CD4-positive, alpha-beta T cell treated with Interleukin-6 at 100 ng/mL for 8 hours (primary cell): ENCODE measurements around the gene BGN.

Experiments used
- DNase-seq: peaks from one replicate; pipeline ENCODE4 v3.0.0-alpha.2; 2020; ENCODE audit warnings: mixed read lengths, low spot score

Gene BGN

GRCh38 chrX:153494541-153495361, at the start of gene BGN:
Gene BGN, plus strand, starts transcription at chrX:153494980. Its CDS starts 9,652 bp downstream, at chrX:153504632.
- no peak for DNase-seq

DNA sequence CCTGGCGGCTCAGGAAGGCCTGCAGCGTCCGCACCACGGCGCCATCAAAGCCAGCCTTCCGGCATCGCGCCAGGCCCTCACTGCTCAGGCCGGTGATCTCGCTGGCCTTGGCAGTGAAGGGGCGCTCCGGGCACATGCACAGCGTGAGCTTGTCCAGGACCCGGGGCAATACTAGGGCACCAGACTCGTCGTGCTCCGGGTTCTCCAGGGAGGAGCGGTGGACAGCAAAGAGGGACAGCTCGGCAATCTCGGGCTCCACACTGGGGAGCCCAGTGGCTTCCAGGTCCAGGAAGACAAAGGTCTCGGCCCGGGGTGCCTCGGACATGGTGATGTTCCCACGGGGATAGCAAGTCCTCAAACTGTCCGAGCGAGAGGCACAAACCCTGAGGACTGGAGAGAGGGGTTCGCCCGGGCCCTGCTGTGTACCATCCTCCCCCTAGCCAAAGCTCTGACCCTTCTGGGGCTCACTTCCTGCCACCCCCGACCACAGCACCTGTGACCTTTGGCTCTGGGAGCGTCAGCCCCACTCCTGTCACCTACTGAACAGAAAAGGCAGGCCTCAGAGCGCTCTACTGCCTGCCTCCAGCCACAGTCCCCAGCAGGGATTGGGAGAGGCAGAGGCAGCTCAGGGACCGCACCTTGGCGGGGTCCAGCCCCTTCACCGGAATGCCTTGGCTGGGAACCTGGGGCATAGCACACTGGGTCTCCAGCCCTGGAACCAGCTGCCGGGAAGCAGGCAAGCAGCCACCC, 49.5 kb upstream of the BGN start:
- no peak for DNase-seq

- no peak for DNase-seq
Measured at GRCh38 chrX:153445856-153446635, 48.7 kb upstream of the BGN start, which contains the start of gene TREX2. Gene TREX2, minus strand, starts transcription at chrX:153446056. Its CDS starts 626 bp downstream, at chrX:153445430.

GRCh38 chrX:153446636-153446936, 48.2 kb upstream of the BGN start:
- no peak for DNase-seq

DNA sequence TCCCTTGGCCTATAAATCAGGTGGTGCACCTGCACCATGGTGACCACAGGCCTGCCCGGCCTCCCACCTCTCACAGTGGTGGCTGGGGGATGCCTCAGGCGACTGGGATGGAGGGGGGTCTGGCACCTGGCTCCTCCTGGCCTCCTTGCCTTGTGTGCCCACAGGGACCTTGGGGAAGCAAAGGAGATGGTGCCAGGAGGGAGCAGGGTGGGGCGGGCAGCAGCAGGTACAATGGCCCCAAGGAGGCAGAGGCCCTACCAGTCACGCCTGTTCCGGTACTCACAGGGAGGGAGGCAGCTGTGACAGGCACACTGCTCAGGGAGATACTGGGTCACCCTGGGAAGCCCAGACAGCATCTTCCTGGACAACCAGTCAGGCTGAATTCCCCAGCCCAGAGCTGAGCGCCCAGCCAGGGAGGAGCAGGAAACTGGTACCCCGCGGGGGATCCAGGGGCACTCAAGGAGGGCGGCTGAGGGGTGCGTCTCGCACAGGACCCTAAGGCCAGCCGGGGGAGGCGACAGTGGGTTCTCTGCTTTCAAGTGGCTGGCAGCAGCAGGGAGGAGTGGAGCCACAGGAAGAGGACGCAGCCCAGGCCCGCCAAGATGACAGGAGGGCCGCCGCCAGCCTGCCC, 47.7 kb upstream of the BGN start:
- no peak for DNase-seq

DNA sequence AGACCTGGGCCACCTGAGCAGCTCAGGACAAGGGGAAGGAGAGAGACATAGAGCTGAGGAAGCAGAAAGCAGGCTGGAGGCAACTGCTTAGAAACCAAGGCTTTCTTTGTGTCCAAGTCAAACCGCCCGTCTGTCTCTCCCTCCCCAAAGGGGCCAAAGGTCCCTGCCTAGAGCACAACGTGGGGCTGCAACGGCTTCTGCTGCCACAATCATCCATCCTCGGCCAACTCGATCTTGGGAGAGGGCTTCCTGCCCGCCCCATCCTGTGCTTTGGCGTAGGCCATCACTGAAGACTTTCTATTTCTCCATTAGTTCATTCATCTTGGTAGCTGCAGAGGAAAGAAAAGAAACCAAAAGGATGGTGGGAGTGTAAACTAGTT, 47.2 kb upstream of the BGN start:
- DNase-seq = no peak

DNA sequence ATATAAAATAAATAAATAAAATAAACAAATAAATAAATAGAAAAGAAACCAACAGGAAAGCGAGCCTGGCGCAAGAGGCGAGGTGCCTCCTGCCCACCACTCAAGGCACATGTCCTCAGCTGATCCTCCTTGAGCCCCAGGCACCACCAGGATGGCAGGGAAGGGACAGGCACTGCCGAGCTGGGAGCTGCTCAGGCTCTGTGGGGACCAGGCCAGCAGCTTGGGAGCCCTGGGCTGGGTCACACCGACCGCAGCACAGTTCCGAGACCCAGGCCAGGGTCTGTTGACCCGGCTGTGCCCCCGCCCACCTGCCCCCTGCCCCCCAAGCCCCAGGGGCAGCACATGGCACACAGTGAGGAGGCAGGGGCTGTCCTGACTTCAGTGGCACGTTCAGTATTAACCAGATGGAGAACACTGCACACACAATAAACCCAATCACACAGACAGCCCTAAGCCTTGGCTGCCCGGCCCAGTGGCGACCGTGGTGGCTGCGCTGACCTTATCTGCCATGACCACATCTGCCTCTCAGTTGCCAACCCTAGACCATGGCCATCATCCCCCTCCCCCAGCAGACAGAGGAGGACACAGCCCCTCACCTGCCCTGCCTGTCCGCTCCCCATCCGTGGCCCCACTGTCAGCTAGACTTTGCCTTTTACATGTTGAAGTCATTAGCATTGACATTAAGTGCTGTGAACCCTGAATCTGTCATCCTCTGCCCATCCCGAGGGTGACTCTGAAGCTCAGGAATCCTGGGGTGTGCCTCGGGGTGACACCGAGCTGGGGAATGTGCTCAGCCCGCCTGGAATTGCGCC, 46.0 kb upstream of the BGN start:
- DNase-seq = no peak

DNA sequence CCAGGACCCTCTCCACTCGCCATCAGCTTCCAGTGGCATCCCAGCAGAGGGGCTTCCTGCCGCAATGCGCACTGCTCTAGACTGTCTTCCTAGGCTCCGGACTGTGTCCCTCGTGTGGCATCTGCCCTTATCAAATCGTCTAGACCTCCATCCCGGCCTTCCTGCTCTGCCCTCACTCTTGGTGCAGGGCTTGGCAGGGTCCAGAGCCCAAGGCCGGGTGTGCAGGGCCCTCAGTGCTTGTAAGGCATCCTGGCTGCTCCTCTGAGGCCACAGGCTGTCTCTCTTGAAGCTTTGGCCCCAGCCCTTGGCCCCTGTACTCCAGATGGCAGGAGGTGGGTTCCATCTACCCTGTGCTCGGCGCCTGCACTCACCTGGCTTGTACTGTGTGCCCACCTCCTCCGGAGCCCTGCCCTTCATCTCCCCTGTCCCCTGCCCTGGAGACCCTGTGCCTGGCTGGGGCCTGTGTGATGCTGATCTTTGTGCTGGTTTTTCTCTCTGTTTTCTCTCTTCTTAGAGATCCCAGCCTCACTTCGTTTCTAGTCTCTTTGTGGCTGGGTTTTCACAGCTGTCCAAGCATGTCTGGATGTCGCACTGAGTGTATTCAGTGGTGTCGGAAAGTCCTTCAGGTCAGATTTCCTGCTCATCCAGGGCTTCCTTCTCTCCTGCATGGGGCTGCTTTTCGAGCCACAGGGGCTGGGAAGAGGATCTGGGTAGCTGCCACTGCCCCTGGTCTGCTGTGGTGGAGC, 45.2 kb upstream of the BGN start:
- DNase-seq = no peak

GRCh38 chrX:153450114-153450948, 44.4 kb upstream of the BGN start:
- no peak for DNase-seq

DNA sequence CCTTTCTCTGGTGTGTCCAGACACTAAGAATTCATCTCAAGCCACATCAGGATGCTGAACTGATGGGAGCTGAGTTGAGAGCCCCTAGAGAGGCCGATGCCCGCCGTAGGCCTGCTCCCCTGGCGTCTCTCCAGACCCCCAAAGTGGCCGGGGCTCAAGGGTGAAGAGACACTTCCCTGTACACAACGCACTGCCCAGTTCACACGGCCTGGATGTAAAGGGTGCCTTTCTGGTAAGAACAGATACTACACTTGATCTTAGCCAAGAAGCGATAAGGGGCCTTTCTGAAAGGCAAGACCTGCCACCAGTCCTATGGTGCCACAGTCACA, 43.9 kb upstream of the BGN start:
- DNase-seq = no peak

- no peak for DNase-seq
Measured at GRCh38 chrX:153454901-153455550, 39.8 kb upstream of the BGN start.

- no peak for DNase-seq
Measured at GRCh38 chrX:153455571-153455970, 39.2 kb upstream of the BGN start.

- no peak for DNase-seq
Measured at GRCh38 chrX:153456161-153456560, 38.6 kb upstream of the BGN start.

DNA sequence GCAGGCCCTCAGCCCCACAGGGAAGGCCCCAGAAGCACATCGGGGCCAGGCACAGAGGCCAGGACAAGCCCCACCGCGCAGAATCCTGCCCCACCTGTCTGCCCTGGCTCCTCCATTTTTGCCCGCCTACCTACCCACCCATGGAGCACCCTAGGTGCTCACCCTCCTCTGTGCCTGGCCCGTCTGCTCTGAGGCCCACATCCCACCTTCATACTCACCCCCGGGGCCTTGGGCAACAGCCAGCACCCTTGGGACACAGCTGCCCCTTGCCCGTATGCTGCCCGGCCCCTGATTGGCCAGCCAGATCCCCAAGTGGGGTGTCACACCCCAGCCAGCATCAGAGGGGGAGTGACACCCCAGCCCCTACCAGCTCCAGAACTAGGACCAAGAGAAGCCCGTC, 38.1 kb upstream of the BGN start:
- no peak for DNase-seq

- no peak for DNase-seq
Measured at GRCh38 chrX:153457136-153457825, 37.5 kb upstream of the BGN start.

GRCh38 chrX:153457827-153458466, 36.8 kb upstream of the BGN start:
- no peak for DNase-seq

- no peak for DNase-seq
Measured at GRCh38 chrX:153458476-153458875, 36.3 kb upstream of the BGN start.

DNA sequence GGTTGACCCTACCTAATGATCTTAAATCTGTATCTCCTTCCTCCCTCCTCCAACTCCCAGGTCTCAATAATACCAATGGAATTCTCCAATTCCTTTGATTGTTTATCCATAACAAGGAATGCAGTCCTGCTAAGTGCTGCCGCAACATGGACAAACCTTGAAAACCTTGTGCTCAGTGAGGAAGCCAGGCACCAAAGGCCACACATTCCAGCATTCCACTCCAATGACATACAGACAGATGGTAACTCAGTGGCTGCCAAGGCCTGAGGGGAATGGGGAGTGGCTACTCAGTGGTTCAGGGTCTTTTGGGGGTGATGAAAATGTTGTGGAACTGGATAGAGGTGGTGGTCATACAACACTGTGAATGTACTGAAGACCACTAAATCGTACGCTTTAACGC, 34.8 kb upstream of the BGN start:
- no peak for DNase-seq
